SK-N-MC (cell line): Measurements from ENCODE around the gene HNRNPD.

Source experiments
- EZH2 ChIP-seq: fragments of 200-600 bp; sonication (generic); IDR thresholded peaks from one replicate; pipeline ENCODE4 v1.6.1; 2017; ENCODE audit warnings: antibody characterized with exemption
- POLR2AphosphoS5 ChIP-seq: IDR thresholded peaks from 2 replicates; pipeline ENCODE4 v1.6.1; 2012; ENCODE audit warnings: mild to moderate bottlenecking, low read depth, low read length, borderline replicate concordance

DNA sequence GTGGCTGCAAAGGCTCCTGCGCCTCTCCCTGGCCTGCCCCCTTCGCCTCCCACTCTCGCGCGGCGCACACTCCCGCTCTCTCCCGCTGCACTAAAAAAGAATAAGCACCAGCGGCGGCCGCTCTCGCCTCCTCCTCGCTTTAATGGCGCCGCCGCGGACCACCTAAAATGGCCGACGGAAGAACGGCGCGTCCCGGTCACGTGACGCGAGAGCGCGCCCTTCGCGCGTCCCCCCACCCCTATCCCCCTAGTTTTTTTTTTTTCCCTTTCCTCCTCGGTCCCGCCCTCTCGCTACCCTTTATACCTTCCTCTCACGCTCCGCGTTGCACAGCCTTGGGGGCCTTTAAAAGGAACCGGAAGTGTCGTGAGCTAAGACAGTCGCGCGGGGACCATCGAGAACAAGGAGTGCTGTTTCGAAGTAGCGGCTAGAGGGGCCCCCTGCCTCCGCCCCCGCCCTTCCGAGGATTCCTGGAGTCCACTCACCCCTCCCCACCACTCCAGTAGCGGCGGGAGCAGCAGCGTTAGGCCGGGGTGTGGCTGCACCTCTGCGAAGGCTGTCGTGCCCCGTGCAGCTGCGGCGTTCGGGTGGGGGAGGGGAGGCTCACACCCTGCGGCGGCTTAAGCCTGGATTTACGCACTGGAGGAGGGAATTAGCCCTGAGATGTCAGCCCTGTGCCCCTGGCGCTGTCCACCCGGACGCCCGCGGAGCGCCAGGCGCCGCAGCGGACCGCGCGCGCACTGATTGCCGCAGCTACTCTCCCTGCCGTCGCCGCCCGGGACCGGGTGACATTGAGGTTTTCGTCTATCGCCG is at the start of gene HNRNPD:
- peak; percentile 93 for TF ChIP-seq POLR2AphosphoS5
- no peak for TF ChIP-seq EZH2
